Panc1 (cell line): Measurements from ENCODE around the gene ARHGEF26.

Experiments used
- CTCF ChIP-seq: fragments of 450-650 bp; IDR thresholded peaks from 2 replicates; pipeline ENCODE4 v1.5.1; 2017; ENCODE audit warnings: mild to moderate bottlenecking
- POLR2AphosphoS5 ChIP-seq: IDR thresholded peaks from 2 replicates; pipeline ENCODE4 v1.6.1; 2012; ENCODE audit warnings: mild to moderate bottlenecking, low read depth, low read length, moderate library complexity
- REST ChIP-seq, 2 experiments: IDR thresholded peaks; 2 replicates each; pipeline ENCODE4 v1.6.1; 2011 to 2012; ENCODE audit warnings: low read depth in 2 of 2, control low read depth in 1 of 2, low read length in 1 of 2, mild to moderate bottlenecking in 1 of 2, moderate library complexity in 1 of 2; ENCODE audit not compliant: insufficient read depth in 1 of 2
- SIN3A ChIP-seq: IDR thresholded peaks from 2 replicates; pipeline ENCODE4 v1.6.1; 2012; ENCODE audit warnings: low read depth, mild to moderate bottlenecking, low read length, moderate library complexity, borderline replicate concordance; ENCODE audit not compliant: insufficient read depth
- TCF7L2 ChIP-seq: IDR thresholded peaks from 2 replicates; pipeline ENCODE4 v1.6.1; 2011; ENCODE audit warnings: mild to moderate bottlenecking, low read depth, low read length, inconsistent platforms

DNA sequence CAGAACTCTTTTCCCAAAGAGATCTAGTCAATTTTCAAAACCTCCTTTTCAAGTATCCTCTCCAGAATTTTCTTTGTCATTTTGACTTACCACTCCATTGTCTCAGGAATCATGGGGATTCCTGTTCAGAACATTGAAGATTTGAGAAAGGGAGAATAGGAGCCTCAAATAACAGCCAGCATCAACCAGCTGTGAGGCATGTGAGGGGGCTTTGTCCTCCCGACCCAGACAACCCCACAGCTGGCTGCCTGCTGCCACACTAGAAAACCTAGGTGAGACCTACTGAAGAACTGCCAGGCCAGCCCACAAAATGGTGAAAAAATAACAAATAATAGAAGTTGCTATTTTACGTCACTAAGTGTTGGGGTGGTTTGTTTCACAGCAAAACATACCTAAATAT, 5.9 kb upstream of the ARHGEF26 start:
- TF ChIP-seq CTCF (no peak), TCF7L2 (no peak), POLR2AphosphoS5 (no peak), REST (IDR thresholded peaks at IDR 0.05; ENCODE audit: insufficient read depth in 1 of 2, low read depth in 2 of 2, low read length in 1 of 2) (no peak), SIN3A (no peak)
